GM21381 (cell line): ENCODE measurements around the gene SYNE4.

ENCODE experiments used
- ATAC-seq: cut with Tn5 transposase; IDR thresholded peaks from one replicate; pipeline ENCODE4 v1.9.1; 2021; ENCODE audit warnings: mild to moderate bottlenecking, moderate library complexity; ENCODE audit not compliant: unreplicated experiment

Gene SYNE4

GRCh38 chr19:36026091-36026876 lies 17.7 kb upstream of the SYNE4 start:
- no peak for ATAC-seq

- ATAC-seq = no peak
Observed at GRCh38 chr19:36025541-36025940, 16.9 kb upstream of the SYNE4 start.

DNA sequence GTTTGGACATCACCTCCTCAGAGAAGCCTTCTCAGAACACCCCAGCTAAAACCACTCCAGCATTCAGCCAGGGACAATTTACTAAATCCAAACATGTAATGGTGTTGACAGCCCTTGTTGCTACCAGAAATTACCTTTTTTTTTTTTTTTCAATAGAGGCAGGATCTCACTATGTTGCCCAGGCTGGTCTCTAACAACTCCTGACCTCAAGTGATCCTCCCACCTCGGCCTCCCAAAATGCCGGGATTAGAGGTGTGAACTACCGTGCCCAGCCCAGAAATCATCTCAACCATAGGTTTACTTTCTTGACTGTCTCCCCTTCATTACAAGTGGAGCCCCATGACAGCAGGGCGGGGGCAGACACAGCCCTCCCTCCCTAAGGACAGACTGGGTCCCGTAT lies 14.8 kb upstream of the SYNE4 start:
- ATAC-seq = no peak

DNA sequence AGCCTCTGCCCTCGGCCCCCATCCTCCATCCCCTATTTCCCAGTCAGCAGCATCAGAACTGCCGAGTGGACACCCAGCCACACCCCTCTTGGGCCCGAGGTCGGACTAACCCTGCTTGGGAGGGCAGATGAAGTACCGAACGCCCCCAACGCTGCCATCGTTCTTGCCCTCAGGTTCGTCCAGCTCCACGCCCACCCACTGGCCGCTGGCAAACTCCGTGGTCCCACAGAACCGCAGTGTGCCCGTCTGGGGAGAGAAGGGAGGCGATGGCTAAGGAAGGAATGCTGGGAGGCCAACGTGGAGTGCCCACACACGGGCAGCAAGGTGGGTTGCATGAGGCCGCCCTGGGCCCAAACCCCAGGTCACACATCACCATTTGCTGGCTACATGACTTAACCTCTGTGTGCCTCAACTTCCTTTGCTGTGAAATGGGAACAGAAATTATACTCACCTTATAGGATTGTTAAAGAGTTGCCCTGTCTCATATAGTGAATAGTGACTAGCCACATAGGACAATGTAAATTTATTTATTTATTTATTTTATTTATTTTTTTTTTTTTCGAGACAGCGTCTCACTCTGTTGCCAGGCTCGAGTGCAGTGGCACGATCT lies 10.6 kb upstream of the SYNE4 start:
- ATAC-seq = no peak

GRCh38 chr19:36014012-36014924 lies 5.7 kb upstream of the SYNE4 start, which contains the start of gene ALKBH6:
Gene ALKBH6, minus strand, starts transcription at chr19:36014213. Its CDS starts 816 bp downstream, at chr19:36013397.
- ATAC-seq = peak; percentile 93

- ATAC-seq = no peak
Observed at GRCh38 chr19:36013280-36014011, 4.8 kb upstream of the SYNE4 start.

DNA sequence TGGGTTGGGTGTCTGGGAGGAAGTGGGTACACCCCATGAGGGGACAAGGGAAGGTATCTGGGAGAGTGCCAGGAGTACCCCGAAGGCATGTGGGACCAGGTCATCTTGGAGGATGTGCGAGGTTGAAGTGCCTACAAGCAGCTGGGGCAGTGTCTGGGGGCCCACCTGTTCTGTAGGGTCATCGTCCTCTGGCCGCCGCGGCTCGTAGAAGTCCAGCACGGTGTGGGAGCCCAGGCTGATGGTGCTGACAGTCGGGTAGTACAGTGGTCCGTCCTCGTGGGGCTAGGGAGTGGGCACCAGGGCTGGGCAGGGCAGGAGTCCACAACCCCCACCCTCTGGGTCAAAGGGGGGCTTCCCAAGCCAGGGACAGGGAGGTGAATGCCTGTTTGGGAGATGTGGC lies 1.8 kb upstream of the SYNE4 start:
- ATAC-seq = no peak

DNA sequence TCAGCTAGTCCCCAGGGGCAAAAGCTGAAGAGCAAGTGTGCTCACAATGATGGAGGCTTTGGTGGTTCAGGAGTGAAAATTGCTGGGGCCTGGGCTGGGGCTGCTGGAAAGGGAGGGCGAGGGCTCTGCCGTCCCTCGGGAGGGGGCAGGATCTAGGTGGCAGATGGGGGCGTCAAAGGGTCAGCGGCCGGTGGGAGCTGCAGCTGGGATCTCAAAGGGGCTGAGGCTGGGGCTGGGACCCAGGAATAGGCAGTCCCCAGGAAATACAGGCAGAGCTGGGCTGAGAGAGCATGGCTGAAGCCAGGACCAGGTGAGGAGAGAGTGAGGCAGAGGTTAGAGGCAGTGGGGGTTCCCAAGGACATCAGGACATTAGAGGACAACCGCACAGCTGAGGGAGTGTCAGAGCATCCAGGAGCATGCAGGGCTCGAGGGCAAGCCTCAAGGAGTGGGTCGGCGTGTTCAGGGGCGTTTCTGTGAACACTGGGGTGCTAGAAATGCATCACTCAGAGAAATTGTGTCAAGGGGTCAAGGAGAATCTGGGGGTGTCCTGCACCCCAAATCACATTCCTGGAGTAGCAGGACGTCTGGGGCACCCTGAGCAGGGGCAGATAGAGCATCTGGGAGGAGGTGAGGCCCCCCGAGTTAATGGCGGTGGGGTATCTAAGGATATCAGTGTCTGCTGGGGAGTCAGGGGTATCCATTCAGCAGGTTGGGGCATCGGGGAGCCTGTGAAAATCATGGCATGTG lies 1.2 kb upstream of the SYNE4 start:
- ATAC-seq = no peak

DNA sequence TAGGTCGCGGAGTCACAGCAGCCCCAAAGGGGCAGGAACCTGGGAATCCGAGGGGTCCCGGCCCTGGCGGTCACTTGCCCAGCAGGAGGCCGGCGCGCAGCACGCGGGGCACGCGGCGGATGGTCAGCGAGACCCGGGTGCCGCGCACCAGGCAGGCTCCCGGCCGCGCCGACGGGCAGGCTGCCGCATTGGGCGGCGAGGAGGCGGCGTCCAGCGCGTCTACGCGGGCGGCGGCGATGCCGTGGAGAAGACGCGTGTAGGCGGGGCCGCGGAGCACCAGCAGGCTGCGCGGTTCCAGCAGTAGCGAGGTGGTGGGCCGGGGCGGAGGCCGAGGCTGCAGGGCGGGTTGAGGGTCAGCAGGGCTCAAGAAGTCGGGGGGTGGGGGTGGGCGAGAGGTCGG lies 607 bp upstream of the SYNE4 start:
- no peak for ATAC-seq

DNA sequence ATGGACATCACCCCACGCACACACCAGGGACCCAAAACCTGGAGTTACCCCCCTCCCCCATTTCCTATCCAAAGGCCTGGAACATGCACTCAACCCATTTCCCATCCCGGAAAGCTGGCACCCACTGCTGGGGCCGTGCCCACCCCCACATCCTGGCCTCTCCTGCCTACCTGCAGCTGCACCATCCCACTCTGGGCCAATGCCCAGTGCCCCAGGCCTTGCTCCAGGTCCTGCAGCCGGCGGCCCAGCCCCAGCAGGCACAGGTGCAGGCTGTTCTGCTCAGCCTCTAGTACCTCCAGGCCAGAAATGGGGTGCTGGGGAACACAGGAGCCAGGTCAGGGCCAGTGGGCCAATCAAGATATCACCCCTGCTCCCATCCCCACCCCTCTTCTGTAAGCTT lies 1.7 kb downstream of the SYNE4 start:
- ATAC-seq = no peak

DNA sequence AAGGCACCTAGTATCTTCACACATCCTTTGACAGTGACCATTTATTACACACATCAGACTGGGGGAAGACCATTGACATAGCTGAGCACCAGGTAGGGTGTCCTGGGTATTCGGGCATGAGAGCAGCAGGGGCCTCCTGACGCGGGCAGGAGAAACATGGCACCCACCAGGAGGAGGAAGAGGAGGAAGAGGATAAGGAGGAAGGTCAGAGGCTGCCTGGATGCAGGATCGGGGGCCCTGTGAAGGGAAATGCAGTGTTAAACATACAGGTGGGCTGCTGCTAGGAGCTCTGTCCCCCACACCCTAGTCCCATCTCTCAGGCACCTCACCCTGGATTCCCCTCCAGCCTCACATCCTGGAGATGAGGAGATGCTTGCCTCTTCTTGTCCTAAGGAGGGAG lies 5.3 kb downstream of the SYNE4 start:
- ATAC-seq = no peak

DNA sequence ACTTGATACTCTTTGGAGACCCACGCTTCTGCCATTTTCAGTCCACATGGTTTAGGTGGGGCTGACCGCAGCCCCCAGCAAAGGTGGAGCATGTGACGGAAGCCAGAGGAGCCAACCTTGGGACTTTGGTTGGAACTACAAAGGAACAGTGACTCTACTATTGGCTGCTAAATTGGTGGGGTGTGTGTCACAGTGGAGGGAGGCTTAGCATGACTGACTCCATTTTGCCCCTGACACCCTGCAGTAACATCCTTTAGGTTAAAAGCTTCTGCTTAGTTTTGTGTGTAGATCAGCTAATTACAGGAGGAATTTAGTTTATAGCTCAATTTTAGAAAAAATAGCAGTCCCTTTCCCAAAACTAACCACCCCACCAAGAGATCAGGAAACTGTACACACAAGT lies 7.0 kb downstream of the SYNE4 start:
- ATAC-seq = no peak

GRCh38 chr19:35996777-35997176 lies 11.8 kb downstream of the SYNE4 start:
- ATAC-seq = no peak

- ATAC-seq = peak; percentile 83
Observed at GRCh38 chr19:35995048-35995993, 13.3 kb downstream of the SYNE4 start, which contains the start of gene SDHAF1. Gene SDHAF1, plus strand, starts transcription at chr19:35995188. Its CDS starts 87 bp downstream, at chr19:35995275.

GRCh38 chr19:35993923-35994598 lies 14.6 kb downstream of the SYNE4 start:
- ATAC-seq = no peak

DNA sequence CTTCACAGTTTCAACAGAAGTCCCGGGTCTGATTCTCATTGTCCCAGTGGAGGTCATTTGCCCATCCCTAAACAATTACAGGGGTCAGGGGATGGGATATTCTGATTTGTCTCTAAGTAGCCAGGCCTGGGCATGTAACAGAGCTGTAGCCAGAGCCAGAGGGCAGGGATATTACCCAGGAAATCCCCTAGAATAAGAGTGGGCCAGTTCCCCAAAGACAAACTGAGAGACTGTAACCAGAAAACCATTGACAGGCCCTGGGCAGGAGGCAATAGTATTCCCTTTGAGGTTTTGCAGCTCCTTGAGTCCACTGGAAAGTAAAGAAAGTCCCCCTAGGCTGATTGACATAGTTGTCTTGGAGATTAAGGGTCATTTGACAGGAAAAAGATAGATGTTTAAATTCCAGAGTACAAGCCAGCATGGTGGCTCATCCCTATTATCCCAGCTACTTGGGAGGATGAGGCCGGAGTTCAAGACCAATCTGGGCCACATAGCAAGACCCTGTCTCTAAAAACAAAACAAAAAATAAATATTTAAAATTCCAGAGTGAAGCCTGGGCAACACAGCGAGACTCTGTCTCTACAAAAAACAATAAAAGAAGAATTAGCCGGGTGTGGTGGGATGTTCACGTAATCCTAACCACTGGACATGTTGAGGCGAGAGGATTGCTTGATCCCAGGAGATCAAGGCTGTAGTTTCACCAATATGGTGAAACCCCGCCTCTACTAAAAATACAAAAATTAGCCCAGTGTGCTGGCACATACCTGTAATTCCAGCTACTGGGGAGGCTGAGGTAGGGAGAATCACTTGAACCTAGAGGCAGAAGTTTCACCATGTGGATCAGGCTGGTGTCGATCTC lies 15.5 kb downstream of the SYNE4 start:
- no peak for ATAC-seq

DNA sequence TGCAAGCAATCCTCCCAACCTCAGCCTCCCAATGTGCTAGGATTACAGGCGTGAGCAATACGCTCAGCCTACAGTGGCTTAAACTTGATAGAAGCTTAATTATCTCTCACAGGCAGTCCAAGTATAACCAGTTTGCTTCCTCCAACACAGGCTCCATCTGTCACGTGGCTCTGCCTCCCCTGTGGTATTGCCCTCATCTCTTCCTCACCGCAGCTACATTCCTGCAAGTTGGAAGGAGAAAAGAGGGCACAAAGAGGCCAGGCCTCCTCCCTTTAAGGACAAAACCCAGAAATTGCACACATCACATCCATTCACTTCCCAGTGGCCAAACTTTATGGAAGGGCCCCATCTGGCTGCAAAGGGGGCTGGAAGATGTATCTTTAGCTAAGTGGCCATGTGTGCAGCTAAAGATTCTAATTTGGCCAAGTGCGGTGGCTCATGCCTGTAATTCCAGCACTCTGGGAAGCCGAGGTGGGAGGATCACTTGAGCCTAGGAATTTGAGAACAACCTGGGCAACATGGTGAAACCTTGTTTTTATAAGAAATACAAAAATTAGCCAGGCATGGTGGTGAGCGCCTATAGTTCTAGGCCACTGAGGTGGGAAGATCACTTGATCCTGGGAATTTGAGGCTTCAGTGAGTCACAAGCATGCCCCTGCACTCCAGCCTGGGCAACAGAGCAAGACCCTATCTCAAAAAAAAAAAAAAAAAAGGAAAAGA lies 16.7 kb downstream of the SYNE4 start:
- no peak for ATAC-seq
